ENCODE measurements around the gene SEMA7A.

- no peak for TF ChIP-seq CTCF (IDR thresholded peaks at IDR 0.05)
- no peak for TF ChIP-seq POLR2A (IDR thresholded peaks at IDR 0.05)
- TF ChIP-seq EP300 (IDR thresholded peaks at IDR 0.05) = no peak
These were observed 10.6 kb upstream of the SEMA7A start for GRCh38 chr15:74444106-74445062.

Measured in tibial nerve (tissue), 4 donors.